Immature natural killer cell (primary cell): ENCODE measurements around the gene INA. TPM values are rescaled to one million over a fixed set of nuclear protein-coding genes. Genes with fewer than 3 reads are reported as not detected.

Experiments
- DNase-seq, 3 donors: peaks; one replicate each; pipeline ENCODE4 v3.0.0; 2022; ENCODE audit warnings: mixed read lengths in 1 of 3
- H3K27ac Mint-ChIP-seq, 6 donors: one replicate each; pipeline ENCODE4 v1.8.0; 2020; ENCODE audit warnings: mixed read lengths in 6 of 6, mild to moderate bottlenecking in 5 of 6, inconsistent platforms in 4 of 6, moderate library complexity in 3 of 6
- H3K27me3 Mint-ChIP-seq, 3 donors: one replicate each; pipeline ENCODE4 v1.8.0; 2020 to 2021; ENCODE audit warnings: low read depth in 3 of 3, mild to moderate bottlenecking in 3 of 3, mixed read lengths in 3 of 3, moderate library complexity in 3 of 3, inconsistent platforms in 1 of 3
- H3K36me3 Mint-ChIP-seq, 3 donors: one replicate each; pipeline ENCODE4 v1.8.0; 2020; ENCODE audit warnings: mixed read lengths in 3 of 3, inconsistent platforms in 2 of 3, mild to moderate bottlenecking in 2 of 3
- H3K4me1 Mint-ChIP-seq, 2 donors: one replicate each; pipeline ENCODE4 v1.8.0; 2020; ENCODE audit warnings: inconsistent platforms in 2 of 2, mild to moderate bottlenecking in 2 of 2, mixed read lengths in 2 of 2, moderate library complexity in 1 of 2
- H3K4me3 Mint-ChIP-seq, 5 donors: one replicate each; pipeline ENCODE4 v1.8.0; 2020; ENCODE audit warnings: mild to moderate bottlenecking in 5 of 5, mixed read lengths in 5 of 5, inconsistent platforms in 3 of 5, moderate library complexity in 3 of 5
- H3K9me3 Mint-ChIP-seq, 6 donors: one replicate each; pipeline ENCODE4 v1.8.0; 2020; ENCODE audit warnings: mild to moderate bottlenecking in 6 of 6, mixed read lengths in 6 of 6, inconsistent platforms in 4 of 6, moderate library complexity in 3 of 6
- polyA plus RNA-seq, 3 donors: library from polyadenylated mRNA; unstranded; fragments of 300-500 nt; fragmentation: Illumina TruSeq; gene quantifications; one replicate each; pipeline ENCODE4 v1.2.3, GENCODE V29; 2021

Gene INA
- polyA plus RNA-seq, 3 donors from 2014 or later = not detected

DNA sequence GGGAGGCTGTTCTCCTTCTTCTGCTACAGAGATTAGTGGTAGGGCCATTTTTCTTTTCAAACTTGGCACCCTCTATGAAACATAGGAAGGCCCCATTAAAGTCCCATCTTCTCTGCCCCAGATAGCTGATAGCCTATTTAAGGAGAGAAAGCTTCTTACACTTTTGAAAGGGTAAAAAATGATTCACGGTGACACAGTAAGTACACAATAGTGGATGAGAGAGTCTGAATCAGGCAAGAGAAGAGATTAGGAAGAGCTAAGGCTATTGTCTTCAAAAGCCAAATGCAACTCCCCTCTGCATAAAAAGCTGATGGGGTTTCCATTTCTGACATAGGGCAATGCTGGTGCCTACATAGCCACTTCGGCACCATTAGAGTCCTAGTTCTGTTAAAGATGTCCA is 3.6 kb downstream of the INA start:
- no peak overlapping the region for H3K27ac Mint-ChIP-seq
- H3K27me3 Mint-ChIP-seq = peaks cover 24 to 33% (median 33%) of the 10 kb centered on the region in 3 donors
- H3K9me3 Mint-ChIP-seq = peaks cover 0 to 8% (median 5%) of the 10 kb centered on the region in 6 donors
- peaks cover 3 to 6% of the 10 kb centered on the region in 2 donors for H3K4me1 Mint-ChIP-seq
- H3K36me3 Mint-ChIP-seq = peaks cover 0 to 7% (median 0%) of the 10 kb centered on the region in 3 donors
- no peak for DNase-seq
- H3K4me3 Mint-ChIP-seq = no peak overlapping the region

DNA sequence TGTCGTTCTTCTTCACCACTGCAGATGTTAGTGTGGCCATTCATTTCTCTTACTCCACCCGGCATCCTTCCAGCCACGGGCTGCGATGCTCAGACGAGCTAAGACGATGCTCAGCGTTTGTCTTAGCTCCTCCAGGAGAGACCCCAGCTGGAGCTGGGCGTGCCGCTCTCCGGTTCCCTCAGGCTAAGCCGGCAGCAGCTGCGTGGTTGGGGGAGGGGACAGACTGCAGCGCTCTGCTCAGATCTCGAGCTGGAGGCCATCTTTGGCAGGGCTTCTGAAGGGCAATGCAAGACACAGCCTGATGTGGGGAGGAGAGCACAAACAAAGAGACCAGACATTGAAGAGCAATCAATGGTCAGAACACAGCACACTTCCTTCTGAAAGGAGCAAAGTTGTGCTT is 4.8 kb downstream of the INA start:
- Mint-ChIP-seq H3K4me1 (peaks cover 3 to 6% of the 10 kb centered on the region in 2 donors), H3K27me3 (peaks cover 22 to 28% (median 24%) of the 10 kb centered on the region in 3 donors), H3K9me3 (peaks cover 0 to 7% (median 3%) of the 10 kb centered on the region in 6 donors), H3K36me3 (peaks cover 0 to 7% (median 0%) of the 10 kb centered on the region in 3 donors), H3K27ac (no peak overlapping the region), H3K4me3 (no peak overlapping the region)
- DNase-seq = no peak

DNA sequence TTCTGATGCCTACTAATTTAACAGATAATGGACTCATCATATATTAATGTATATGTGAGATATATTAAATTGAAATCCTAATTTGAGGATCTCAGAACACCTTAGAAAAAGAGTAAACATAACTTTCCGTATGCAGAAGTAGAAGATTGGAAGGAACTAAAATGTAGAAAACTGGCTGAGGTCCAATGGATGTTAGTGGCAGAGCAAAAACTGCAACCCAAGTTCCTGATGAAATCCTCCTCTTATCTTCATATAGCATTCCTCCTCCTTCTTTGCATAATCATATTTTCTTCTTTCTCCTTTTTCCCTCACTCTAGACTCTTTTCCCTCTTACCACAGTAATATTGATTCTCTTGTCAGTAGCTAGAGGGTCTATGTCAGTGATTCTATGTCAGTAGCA is 6.0 kb downstream of the INA start:
- H3K27me3 Mint-ChIP-seq = peaks cover 22 to 28% (median 23%) of the 10 kb centered on the region in 3 donors
- H3K4me3 Mint-ChIP-seq = no peak overlapping the region
- H3K27ac Mint-ChIP-seq = no peak overlapping the region
- H3K9me3 Mint-ChIP-seq = peaks cover 0 to 7% (median 3%) of the 10 kb centered on the region in 6 donors
- DNase-seq = no peak
- peaks cover 3 to 6% of the 10 kb centered on the region in 2 donors for H3K4me1 Mint-ChIP-seq
- peaks cover 0 to 7% (median 0%) of the 10 kb centered on the region in 3 donors for H3K36me3 Mint-ChIP-seq

DNA sequence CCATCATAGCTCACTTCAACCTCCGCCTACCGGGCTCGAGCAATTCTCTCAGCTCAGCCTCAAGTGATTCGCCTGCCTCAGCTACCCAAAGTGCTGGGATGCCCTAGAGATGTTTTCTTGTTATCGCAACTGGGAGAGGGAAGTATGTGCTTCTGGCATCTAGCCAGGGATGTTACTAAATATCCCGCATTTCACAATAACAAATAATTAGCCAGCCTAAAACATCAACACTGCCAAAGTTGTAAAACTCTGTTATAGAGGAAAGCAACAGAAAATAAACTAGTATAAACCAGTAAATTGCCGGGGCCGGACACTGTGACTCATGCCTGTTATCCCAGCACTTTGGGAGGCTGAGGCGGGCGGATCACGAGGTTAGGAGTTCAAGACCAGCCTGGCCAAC is 7.2 kb downstream of the INA start:
- Mint-ChIP-seq H3K27me3 (peaks cover 17 to 25% (median 21%) of the 10 kb centered on the region in 3 donors), H3K36me3 (peaks cover 0 to 1% (median 0%) of the 10 kb centered on the region in 3 donors), H3K27ac (no peak overlapping the region), H3K4me1 (no peaks in the 10 kb centered on the region), H3K4me3 (no peak overlapping the region), H3K9me3 (peaks cover 0 to 3% (median 0%) of the 10 kb centered on the region in 6 donors)
- no peak for DNase-seq

DNA sequence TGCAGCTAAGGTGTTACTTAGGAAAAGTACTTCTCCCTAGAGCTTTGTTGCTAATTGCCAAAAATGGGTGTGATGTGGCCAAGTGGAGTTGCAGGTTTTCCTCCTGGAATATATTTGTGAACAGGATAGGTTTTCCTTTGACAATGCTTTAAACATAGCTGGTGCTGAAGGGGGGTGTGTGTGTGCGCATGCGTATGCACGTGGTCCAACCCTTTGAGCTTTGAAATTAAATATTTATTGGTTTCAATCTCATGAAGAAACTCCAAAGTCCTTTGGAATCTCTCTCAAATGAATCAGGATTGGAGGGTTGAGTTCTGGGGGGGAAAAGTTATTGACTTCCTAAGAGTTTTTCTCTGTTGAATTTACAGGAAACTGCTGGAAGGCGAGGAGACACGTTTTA is 11.1 kb downstream of the INA start:
- DNase-seq = no peak
- Mint-ChIP-seq H3K36me3 (no peaks in the 10 kb centered on the region), H3K4me1 (no peaks in the 10 kb centered on the region), H3K27ac (no peak overlapping the region), H3K4me3 (no peak overlapping the region), H3K27me3 (peaks cover 11 to 26% (median 12%) of the 10 kb centered on the region in 3 donors), H3K9me3 (no peaks in the 10 kb centered on the region)

DNA sequence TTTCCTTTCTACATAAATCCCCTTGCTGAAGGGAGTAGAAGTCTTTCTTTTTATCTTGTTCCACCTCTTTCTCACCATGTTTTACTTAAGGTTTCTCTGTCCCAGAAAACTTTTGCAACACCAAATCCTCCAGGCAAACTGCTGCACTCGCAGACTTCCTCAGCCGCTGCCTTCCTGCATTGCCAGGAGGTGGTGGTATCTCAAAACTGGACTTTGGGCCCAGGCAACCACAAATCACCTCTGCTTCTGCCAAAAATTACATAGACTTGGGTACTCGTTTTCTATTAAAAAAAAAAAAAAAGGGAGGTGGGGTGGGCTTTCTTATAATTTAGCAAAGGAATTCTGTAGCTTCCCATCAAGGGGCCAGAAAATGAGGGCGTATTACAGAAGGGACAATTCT is 14.7 kb downstream of the INA start:
- Mint-ChIP-seq H3K36me3 (no peaks in the 10 kb centered on the region), H3K4me3 (no peak overlapping the region), H3K27me3 (peaks cover 7 to 22% (median 8%) of the 10 kb centered on the region in 3 donors), H3K27ac (no peak overlapping the region), H3K9me3 (no peaks in the 10 kb centered on the region), H3K4me1 (no peaks in the 10 kb centered on the region)
- no peak for DNase-seq

DNA sequence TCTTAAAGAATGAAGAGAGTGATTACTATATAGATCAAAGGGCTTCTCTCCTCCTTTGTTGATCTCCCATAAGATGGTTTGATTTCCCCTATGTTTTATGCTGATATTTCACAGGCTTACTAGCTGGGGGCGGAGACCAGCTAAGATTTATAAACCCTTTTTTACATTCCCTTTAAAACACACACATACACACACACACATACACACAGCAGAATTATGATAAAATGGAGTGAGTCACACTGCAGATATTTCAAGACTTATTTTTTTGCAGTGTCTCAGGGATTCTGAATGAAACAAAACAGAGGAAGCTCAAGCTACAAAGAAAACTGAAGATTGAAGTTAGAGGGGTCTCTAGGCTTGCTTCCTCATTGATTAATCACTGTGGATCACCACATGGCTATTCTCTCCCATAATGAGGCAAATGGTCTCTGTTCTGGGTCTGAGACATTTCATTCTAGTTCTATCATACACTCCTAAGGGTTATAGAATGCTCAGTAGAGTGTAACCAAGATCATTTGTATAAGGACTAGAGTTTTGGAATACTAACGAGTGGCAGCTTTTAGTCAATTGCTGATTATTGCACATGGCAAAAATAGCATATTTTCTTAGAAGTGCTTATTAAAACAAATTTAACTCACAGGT is 18.6 kb downstream of the INA start:
- Mint-ChIP-seq H3K27ac (no peak overlapping the region), H3K4me1 (no peaks in the 10 kb centered on the region), H3K27me3 (peaks cover 1 to 12% (median 2%) of the 10 kb centered on the region in 3 donors), H3K9me3 (no peaks in the 10 kb centered on the region), H3K36me3 (no peaks in the 10 kb centered on the region), H3K4me3 (no peak overlapping the region)
- DNase-seq = no peak

DNA sequence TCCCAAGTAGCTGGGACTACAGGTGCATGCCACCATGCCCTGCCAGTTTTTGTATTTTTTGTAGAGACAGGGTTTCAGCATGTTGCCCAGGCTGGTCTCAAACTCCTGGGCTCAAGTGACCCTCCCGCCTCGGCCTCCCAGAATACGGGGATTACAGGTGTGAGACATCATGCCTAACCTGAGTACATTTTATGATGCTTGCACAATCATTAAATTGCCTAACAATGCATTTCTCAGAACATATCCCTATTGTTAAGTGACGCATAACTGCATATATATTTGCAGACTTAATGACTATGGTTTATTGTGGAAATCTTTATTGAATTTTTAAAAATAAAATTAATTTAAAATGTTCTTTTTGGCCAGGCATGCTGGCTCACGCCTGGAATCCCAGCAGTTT is 30.7 kb downstream of the INA start:
- Mint-ChIP-seq H3K27ac (no peak overlapping the region), H3K9me3 (no peaks in the 10 kb centered on the region), H3K36me3 (peaks cover 12 to 17% (median 14%) of the 10 kb centered on the region in 3 donors), H3K27me3 (peaks cover 0 to 1% (median 0%) of the 10 kb centered on the region in 3 donors), H3K4me1 (no peaks in the 10 kb centered on the region), H3K4me3 (no peak overlapping the region)
- DNase-seq = no peak

DNA sequence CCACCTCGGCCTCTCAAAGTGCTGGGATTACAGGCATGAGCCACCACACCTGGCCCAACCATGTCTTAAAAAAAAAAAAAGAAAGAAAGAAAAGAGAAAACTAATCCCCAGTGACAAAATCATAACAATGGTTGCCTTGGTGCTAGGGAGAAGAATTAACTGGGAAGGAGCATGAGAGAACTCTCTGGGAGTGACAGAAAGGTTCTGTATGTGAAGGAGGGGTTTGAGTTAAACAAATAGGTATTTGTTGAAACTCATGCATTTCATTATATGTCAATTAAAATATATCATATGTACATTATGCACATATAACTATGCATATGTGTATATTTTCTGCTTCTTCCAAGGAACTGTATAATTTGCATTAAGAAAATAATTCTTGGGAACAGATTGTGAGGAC is 33.3 kb downstream of the INA start:
- Mint-ChIP-seq H3K9me3 (no peaks in the 10 kb centered on the region), H3K4me1 (no peaks in the 10 kb centered on the region), H3K36me3 (peaks cover 14 to 17% (median 17%) of the 10 kb centered on the region in 3 donors), H3K27ac (no peak overlapping the region), H3K4me3 (no peak overlapping the region), H3K27me3 (no peaks in the 10 kb centered on the region)
- DNase-seq = no peak

DNA sequence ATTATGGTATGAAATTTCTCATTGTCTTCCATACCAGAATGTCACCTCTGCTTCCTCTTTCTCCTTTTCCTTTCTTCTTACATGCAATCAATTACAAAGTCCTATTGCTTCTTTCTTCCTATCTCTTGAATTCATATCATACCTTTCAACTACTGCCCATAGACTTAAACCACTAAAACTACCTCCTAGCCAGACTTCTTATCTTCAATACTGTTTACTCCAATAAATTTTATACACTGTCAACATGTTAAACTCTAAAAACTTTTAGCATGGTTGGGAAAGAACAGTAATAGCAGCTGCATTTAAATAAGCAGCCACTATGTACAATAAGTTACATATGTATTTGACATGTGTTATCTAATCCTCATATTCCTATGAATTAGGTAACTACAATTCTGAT is 39.1 kb downstream of the INA start:
- H3K36me3 Mint-ChIP-seq = peaks cover 6 to 16% (median 13%) of the 10 kb centered on the region in 3 donors
- no peak for DNase-seq

DNA sequence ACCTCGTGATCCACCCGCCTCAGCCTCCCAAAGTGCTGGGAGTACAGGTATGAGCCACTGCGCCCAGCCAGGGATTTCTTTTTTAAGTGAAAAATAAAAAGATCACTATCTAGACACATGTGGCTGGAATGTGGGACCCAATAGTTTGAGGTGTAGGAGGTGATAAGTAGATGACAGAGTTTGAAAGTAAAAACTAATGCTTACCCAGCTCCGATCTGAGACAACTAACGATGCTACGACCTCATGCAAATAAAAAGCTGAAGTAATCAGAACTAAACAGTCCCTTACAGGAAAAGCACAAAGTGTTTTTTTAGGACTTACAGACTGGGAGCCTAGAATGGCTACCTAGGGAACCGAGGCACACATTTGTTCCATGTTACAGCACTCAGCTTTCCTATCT is 51.0 kb downstream of the INA start:
- H3K4me1 Mint-ChIP-seq = no peaks in the 10 kb centered on the region
- peaks cover 0 to 1% (median 0%) of the 10 kb centered on the region in 3 donors for H3K27me3 Mint-ChIP-seq
- no peak overlapping the region for H3K4me3 Mint-ChIP-seq
- no peaks in the 10 kb centered on the region for H3K9me3 Mint-ChIP-seq
- no peak overlapping the region for H3K27ac Mint-ChIP-seq
- peaks cover 5 to 17% (median 7%) of the 10 kb centered on the region in 3 donors for H3K36me3 Mint-ChIP-seq
- DNase-seq = no peak

More for the DNA sequence above, 39.1 kb downstream of the INA start:
- Mint-ChIP-seq H3K9me3 (no peaks in the 10 kb centered on the region), H3K4me1 (no peaks in the 10 kb centered on the region), H3K27me3 (no peaks in the 10 kb centered on the region), H3K4me3 (no peak overlapping the region), H3K27ac (no peak overlapping the region)

DNA sequence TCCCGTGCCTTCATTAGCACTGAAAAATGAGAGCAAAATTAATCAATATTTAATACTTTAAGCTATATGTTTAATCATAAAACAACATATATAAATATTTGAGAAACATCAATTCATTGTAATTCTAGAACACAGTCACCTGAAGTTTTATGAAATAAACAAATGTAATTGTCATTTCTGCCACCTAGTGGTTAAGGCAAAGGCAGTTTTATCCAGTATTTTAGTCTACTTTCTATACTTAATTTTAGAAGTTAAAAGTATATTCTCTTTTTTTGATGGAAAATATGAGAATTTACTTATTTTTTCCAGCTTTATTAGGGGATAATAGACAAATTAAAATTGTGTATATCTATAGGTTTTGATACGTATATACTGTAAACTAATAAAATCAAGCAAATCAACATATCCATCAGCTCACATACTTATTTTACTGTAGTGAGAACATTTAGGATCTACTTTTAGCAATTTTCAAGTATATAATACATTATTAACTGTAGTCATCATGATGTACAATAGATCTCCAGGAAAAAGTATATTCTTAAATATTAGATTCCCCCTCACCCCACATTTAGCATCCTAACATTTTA is 57.1 kb downstream of the INA start:
- Mint-ChIP-seq H3K4me3 (no peak overlapping the region), H3K4me1 (no peaks in the 10 kb centered on the region), H3K36me3 (peaks cover 4 to 20% (median 7%) of the 10 kb centered on the region in 3 donors), H3K27ac (no peak overlapping the region), H3K27me3 (peaks cover 0 to 1% (median 0%) of the 10 kb centered on the region in 3 donors), H3K9me3 (no peaks in the 10 kb centered on the region)
- peak in 2 of 3 donors; percentile 5 to 6 for DNase-seq

DNA sequence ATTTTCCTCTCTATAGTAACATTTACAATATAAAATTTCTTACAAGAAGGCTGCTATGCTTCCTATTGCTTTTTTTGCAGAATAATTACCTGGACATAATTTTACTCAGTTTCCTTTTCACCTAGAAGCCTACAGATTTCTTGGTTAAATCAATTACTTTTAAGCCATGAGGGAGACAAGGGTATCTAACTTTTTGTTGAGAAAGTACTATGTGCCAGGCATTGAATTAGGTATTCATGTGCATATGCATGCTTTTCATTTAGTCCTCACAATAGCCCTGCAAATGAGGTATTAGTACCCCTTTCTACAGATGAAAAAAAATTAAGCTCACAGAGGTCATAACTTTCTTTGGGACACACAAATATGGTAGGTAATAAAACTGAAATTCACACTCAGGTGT is 57.6 kb downstream of the INA start:
- H3K9me3 Mint-ChIP-seq = no peaks in the 10 kb centered on the region
- H3K27ac Mint-ChIP-seq = no peak overlapping the region
- no peaks in the 10 kb centered on the region for H3K4me1 Mint-ChIP-seq
- peaks cover 4 to 20% (median 7%) of the 10 kb centered on the region in 3 donors for H3K36me3 Mint-ChIP-seq
- DNase-seq = no peak
- H3K27me3 Mint-ChIP-seq = peaks cover 0 to 1% (median 0%) of the 10 kb centered on the region in 3 donors
- H3K4me3 Mint-ChIP-seq = no peak overlapping the region

DNA sequence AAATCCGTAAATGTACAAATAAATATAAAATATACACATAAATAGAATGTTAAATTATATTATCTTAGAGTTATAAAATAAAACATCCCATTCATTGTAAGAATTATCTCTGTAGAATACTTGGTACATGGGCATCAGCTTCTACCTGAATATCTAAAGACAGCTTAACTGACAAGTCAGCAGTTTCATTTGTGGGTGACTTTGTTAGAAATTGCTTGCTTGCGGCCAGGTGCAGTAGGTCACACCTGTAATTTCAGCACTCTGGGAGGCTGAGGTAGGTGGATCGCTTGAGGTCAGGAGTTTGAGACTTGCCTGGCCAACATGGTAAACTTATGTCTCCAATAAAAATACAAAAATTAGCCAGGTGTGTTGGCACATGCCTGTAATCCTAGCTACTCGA is 59.4 kb downstream of the INA start:
- H3K27ac Mint-ChIP-seq = no peak overlapping the region
- no peak overlapping the region for H3K4me3 Mint-ChIP-seq
- peaks cover 0 to 18% (median 3%) of the 10 kb centered on the region in 3 donors for H3K36me3 Mint-ChIP-seq
- peaks cover 0 to 1% (median 0%) of the 10 kb centered on the region in 3 donors for H3K27me3 Mint-ChIP-seq
- H3K9me3 Mint-ChIP-seq = no peaks in the 10 kb centered on the region
- no peaks in the 10 kb centered on the region for H3K4me1 Mint-ChIP-seq
- DNase-seq = no peak
